AG04450 (cell line): ENCODE measurements around the gene SLC22A17. TPM values are rescaled to one million over a fixed set of nuclear protein-coding genes. Genes with fewer than 3 reads are reported as not detected.

Source experiments
- CTCF ChIA-PET: fragments of 300-600, 350-600 bp; formaldehyde crosslinking; extraction: SDS; loops from one replicate; lab custom pipeline; 2022; ENCODE audit warnings: antibody characterized with exemption, inconsistent platforms; lab: Charles Lee
- POLR2A ChIA-PET: fragments of 350-600 bp; formaldehyde crosslinking; extraction: SDS; loops from one replicate; lab custom pipeline; 2021; ENCODE audit warnings: antibody characterized with exemption, inconsistent platforms; lab: Yijun Ruan, JAX
- DNase-seq: peaks from one replicate; pipeline ENCODE4 v3.0.0-alpha.2; 2011; ENCODE audit warnings: low read depth, low spot score
- H3K27ac ChIP-seq: one replicate; pipeline ENCODE4 v1.5.1; 2012; ENCODE audit warnings: low read depth, low read length, control low read depth
- H3K27me3 ChIP-seq: one replicate; pipeline ENCODE4 v1.6.0; 2012; ENCODE audit warnings: low read length; ENCODE audit not compliant: control insufficient read depth, insufficient read depth
- H3K4me3 ChIP-seq: 2 replicates; pipeline ENCODE4 v1.5.1; 2011; ENCODE audit warnings: mild to moderate bottlenecking, low read depth, low read length, control low read depth
- H3K9me3 ChIP-seq: 2 replicates; pipeline ENCODE4 v1.5.1; 2012; ENCODE audit warnings: low read length; ENCODE audit not compliant: control insufficient read depth, insufficient read depth
- polyA plus RNA-seq: library from polyadenylated mRNA; depleted of rRNA; stranded (reverse); fragments of >200 nt; gene quantifications from 2 replicates; pipeline ENCODE4 v1.2.3, GENCODE V29; 2011; rRNA removed
- small RNA-seq: library from RNA; depleted of rRNA; stranded (forward); fragments of <200 nt; gene quantifications from one replicate; pipeline ENCODE3, GENCODE V24; 2012; ENCODE audit warnings: low read depth; ENCODE audit not compliant: insufficient read length
- TF ChIP-seq, protein P1 (sequence below): IDR thresholded peaks from 2 replicates; pipeline ENCODE4 v1.5.1; 2011; ENCODE audit warnings: low read depth, low read length, control low read depth, inconsistent platforms

Gene SLC22A17
- polyA plus RNA-seq, 1 experiment: 17.4 TPM

GRCh38 chr14:23297096-23297495 lies 55.6 kb downstream of the SLC22A17 start:
- peaks cover 6% of the 10 kb centered on the region for H3K27me3 ChIP-seq
- no peak overlapping the region for H3K4me3 ChIP-seq
- no peak for DNase-seq
- ChIA-PET CTCF (interaction anchor here (0.6 to 3.9 kb wide), 4 partner anchors 10 to 177 kb away, joined by 3 to 20 read pairs (median 10); partner anchors contain the start of gene HOMEZ), POLR2A (interaction anchor here (0.6 kb wide), 1 partner anchor 10 kb away, joined by 3 read pairs; the partner anchor contains the start of gene BCL2L2)
- H3K27ac ChIP-seq: no peak overlapping the region
- no peaks in the 10 kb centered on the region; the same call in 1 of the 2 replicates for H3K9me3 ChIP-seq
- TF ChIP-seq, protein P1, sequence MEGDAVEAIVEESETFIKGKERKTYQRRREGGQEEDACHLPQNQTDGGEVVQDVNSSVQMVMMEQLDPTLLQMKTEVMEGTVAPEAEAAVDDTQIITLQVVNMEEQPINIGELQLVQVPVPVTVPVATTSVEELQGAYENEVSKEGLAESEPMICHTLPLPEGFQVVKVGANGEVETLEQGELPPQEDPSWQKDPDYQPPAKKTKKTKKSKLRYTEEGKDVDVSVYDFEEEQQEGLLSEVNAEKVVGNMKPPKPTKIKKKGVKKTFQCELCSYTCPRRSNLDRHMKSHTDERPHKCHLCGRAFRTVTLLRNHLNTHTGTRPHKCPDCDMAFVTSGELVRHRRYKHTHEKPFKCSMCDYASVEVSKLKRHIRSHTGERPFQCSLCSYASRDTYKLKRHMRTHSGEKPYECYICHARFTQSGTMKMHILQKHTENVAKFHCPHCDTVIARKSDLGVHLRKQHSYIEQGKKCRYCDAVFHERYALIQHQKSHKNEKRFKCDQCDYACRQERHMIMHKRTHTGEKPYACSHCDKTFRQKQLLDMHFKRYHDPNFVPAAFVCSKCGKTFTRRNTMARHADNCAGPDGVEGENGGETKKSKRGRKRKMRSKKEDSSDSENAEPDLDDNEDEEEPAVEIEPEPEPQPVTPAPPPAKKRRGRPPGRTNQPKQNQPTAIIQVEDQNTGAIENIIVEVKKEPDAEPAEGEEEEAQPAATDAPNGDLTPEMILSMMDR: no peak

Small RNA genes within 50 kb of the gene (small RNA-seq; reads per million reads assigned to genes)
- gene MIR208A: not detected

Other genes with a start within 250 kb of the SLC22A17 start
- 0.07 and 0.12 TPM in 2 replicates for gene CIROP, start 247.9 kb downstream of the SLC22A17 start, polyA plus RNA-seq
- not detected in 2 replicates for gene CEBPE, start 233.6 kb downstream of the SLC22A17 start, polyA plus RNA-seq
- 0.78 and 1.4 TPM in 2 replicates for gene SLC7A8, start 169.2 kb downstream of the SLC22A17 start, polyA plus RNA-seq
- gene RNF212B, start 115.0 kb downstream of the SLC22A17 start, polyA plus RNA-seq: not detected in 2 replicates
- 11.2 and 13.2 TPM in 2 replicates for gene HOMEZ, start 66.8 kb downstream of the SLC22A17 start, polyA plus RNA-seq
- gene PPP1R3E, start 50.0 kb downstream of the SLC22A17 start, polyA plus RNA-seq: 2.4 and 2.8 TPM in 2 replicates
- gene BCL2L2, start 46.1 kb downstream of the SLC22A17 start, polyA plus RNA-seq: 21.5 and 22.2 TPM in 2 replicates
- gene PABPN1, start 31.4 kb downstream of the SLC22A17 start, polyA plus RNA-seq: 174 and 182 TPM in 2 replicates
- 5.3 and 6.6 TPM in 2 replicates for gene EFS, start 12.3 kb upstream of the SLC22A17 start, polyA plus RNA-seq
- not detected in 2 replicates for gene IL25, start 19.9 kb upstream of the SLC22A17 start, polyA plus RNA-seq
- gene CMTM5, start 24.2 kb upstream of the SLC22A17 start, polyA plus RNA-seq: 0.37 and 0.47 TPM in 2 replicates
- gene MYH6, start 55.4 kb upstream of the SLC22A17 start, polyA plus RNA-seq: not detected in 2 replicates
- gene MYH7, start 82.8 kb upstream of the SLC22A17 start, polyA plus RNA-seq: not detected in 2 replicates
- gene NGDN, start 116.8 kb upstream of the SLC22A17 start, polyA plus RNA-seq: 43.3 and 49.8 TPM in 2 replicates
- gene ZFHX2, start 198.9 kb upstream of the SLC22A17 start, polyA plus RNA-seq: 0.09 and 0.14 TPM in 2 replicates
- 4.9 and 9.3 TPM in 2 replicates for gene THTPA, start 203.4 kb upstream of the SLC22A17 start, polyA plus RNA-seq
- gene AP1G2, start 214.9 kb upstream of the SLC22A17 start, polyA plus RNA-seq: 8.2 and 10.6 TPM in 2 replicates
- not detected in 2 replicates for gene JPH4, start 225.9 kb upstream of the SLC22A17 start, polyA plus RNA-seq